DOHH2 (cell line): ENCODE results near the gene HS3ST6.
"Not testable (repeated sequence)": the region's sequence is repeated elsewhere in the genome, so short reads cannot be mapped to it uniquely, and the experiment has no call there.

Experiments used
- H3F3A ChIP-seq: fragments of 200-600 bp; sonication (generic), shearing (Covaris generic); 2 replicates; pipeline ENCODE4 v1.6.0; 2016; ENCODE audit warnings: antibody characterized with exemption, mild to moderate bottlenecking; ENCODE audit not compliant: control insufficient read depth, insufficient read depth
- H3K27ac ChIP-seq: fragments of 200-600 bp; sonication (generic); 2 replicates; pipeline ENCODE4 v1.5.1; 2014; ENCODE audit warnings: low read depth, mild to moderate bottlenecking, low read length, moderate library complexity
- H3K27me3 ChIP-seq: fragments of 200-600 bp; sonication (generic); 2 replicates; pipeline ENCODE4 v1.6.1; 2014; ENCODE audit warnings: mild to moderate bottlenecking, low read length, mixed read lengths; ENCODE audit not compliant: control insufficient read depth
- H3K36me3 ChIP-seq: fragments of 200-600 bp; sonication (generic); 2 replicates; pipeline ENCODE4 v1.6.1; 2014; ENCODE audit warnings: mild to moderate bottlenecking, low read length, moderate library complexity, mixed read lengths; ENCODE audit not compliant: control insufficient read depth
- H3K4me1 ChIP-seq: fragments of 200-600 bp; sonication (generic); 2 replicates; pipeline ENCODE4 v1.6.1; 2014; ENCODE audit warnings: mild to moderate bottlenecking, low read length, mixed read lengths; ENCODE audit not compliant: control insufficient read depth
- H3K4me2 ChIP-seq: fragments of 200-600 bp; sonication (generic); 2 replicates; pipeline ENCODE4 v1.6.0; 2014; ENCODE audit warnings: mild to moderate bottlenecking, low read length, moderate library complexity
- H3K4me3 ChIP-seq: fragments of 200-600 bp; sonication (generic); 2 replicates; pipeline ENCODE4 v1.5.1; 2014; ENCODE audit warnings: mild to moderate bottlenecking, low read length, mixed read lengths
- H3K79me2 ChIP-seq: fragments of 200-600 bp; sonication (generic); 2 replicates; pipeline ENCODE4 v1.6.1; 2014; ENCODE audit warnings: mild to moderate bottlenecking, low read length, mixed read lengths; ENCODE audit not compliant: control insufficient read depth
- H3K9me2 ChIP-seq: fragments of 200-600 bp; sonication (generic); replicated peaks from 2 replicates; pipeline ENCODE4 v1.6.1; 2014; ENCODE audit warnings: mild to moderate bottlenecking, low read length, mixed read lengths; ENCODE audit not compliant: control insufficient read depth
- H3K9me3 ChIP-seq: fragments of 200-600 bp; sonication (generic); 2 replicates; pipeline ENCODE4 v1.6.1; 2014; ENCODE audit warnings: antibody characterized with exemption, low read length, mixed read lengths; ENCODE audit not compliant: control insufficient read depth, insufficient read depth
- H4K20me1 ChIP-seq: fragments of 200-600 bp; sonication (generic); 2 replicates; pipeline ENCODE4 v1.6.0; 2014; ENCODE audit warnings: low read depth, mild to moderate bottlenecking, antibody characterized with exemption, low read length, moderate library complexity; ENCODE audit not compliant: control insufficient read depth, insufficient read depth
- EZH2phosphoT487 ChIP-seq: fragments of 200-600 bp; sonication (generic); IDR thresholded peaks from 2 replicates; pipeline ENCODE4 v1.6.1; 2017; ENCODE audit warnings: borderline replicate concordance, mild to moderate bottlenecking, antibody characterized with exemption, low read length, moderate library complexity, mixed read lengths
- TF ChIP-seq, protein P1 (sequence below): fragments of 200-600 bp; sonication (generic); IDR thresholded peaks from one replicate; pipeline ENCODE4 v1.5.1; 2014; ENCODE audit warnings: antibody characterized with exemption, mild to moderate bottlenecking, low read depth, low read length; ENCODE audit not compliant: poor library complexity, severe bottlenecking

Gene HS3ST6

GRCh38 chr16:1878256-1878655 lies 40.0 kb downstream of the HS3ST6 start:
- H3K9me2 ChIP-seq: no peaks in the 10 kb centered on the region
- H3K4me2 ChIP-seq: no peak overlapping the region
- no peaks in the 10 kb centered on the region for H3K9me3 ChIP-seq
- no peaks in the 10 kb centered on the region for H3K4me1 ChIP-seq
- H3K36me3 ChIP-seq: no peaks in the 10 kb centered on the region
- H3K27ac ChIP-seq: no peak overlapping the region
- TF ChIP-seq, protein P1, sequence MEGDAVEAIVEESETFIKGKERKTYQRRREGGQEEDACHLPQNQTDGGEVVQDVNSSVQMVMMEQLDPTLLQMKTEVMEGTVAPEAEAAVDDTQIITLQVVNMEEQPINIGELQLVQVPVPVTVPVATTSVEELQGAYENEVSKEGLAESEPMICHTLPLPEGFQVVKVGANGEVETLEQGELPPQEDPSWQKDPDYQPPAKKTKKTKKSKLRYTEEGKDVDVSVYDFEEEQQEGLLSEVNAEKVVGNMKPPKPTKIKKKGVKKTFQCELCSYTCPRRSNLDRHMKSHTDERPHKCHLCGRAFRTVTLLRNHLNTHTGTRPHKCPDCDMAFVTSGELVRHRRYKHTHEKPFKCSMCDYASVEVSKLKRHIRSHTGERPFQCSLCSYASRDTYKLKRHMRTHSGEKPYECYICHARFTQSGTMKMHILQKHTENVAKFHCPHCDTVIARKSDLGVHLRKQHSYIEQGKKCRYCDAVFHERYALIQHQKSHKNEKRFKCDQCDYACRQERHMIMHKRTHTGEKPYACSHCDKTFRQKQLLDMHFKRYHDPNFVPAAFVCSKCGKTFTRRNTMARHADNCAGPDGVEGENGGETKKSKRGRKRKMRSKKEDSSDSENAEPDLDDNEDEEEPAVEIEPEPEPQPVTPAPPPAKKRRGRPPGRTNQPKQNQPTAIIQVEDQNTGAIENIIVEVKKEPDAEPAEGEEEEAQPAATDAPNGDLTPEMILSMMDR: no peak
- TF ChIP-seq EZH2phosphoT487: no peak
- no peaks in the 10 kb centered on the region for H3F3A ChIP-seq
- H3K27me3 ChIP-seq: peaks cover 12% of the 10 kb centered on the region
- H4K20me1 ChIP-seq: no peaks in the 10 kb centered on the region
- no peaks in the 10 kb centered on the region for H3K79me2 ChIP-seq
- no peak overlapping the region for H3K4me3 ChIP-seq

- peaks cover 12% of the 10 kb centered on the region for H3K27me3 ChIP-seq
- no peak overlapping the region for H3K4me2 ChIP-seq
- no peaks in the 10 kb centered on the region for H4K20me1 ChIP-seq
- H3K27ac ChIP-seq: no peak overlapping the region
- H3F3A ChIP-seq: no peaks in the 10 kb centered on the region
- no peaks in the 10 kb centered on the region for H3K79me2 ChIP-seq
- no peaks in the 10 kb centered on the region for H3K9me3 ChIP-seq
- no peaks in the 10 kb centered on the region for H3K36me3 ChIP-seq
- no peaks in the 10 kb centered on the region for H3K9me2 ChIP-seq
- H3K4me1 ChIP-seq: no peaks in the 10 kb centered on the region
- H3K4me3 ChIP-seq: no peak overlapping the region
- TF ChIP-seq, protein P1: no peak
- no peak for TF ChIP-seq EZH2phosphoT487
Observed at GRCh38 chr16:1877804-1878203, 40.4 kb downstream of the HS3ST6 start.

GRCh38 chr16:1877089-1877488 lies 41.1 kb downstream of the HS3ST6 start:
- Histone ChIP-seq H3K36me3 (no peaks in the 10 kb centered on the region), H3K4me3 (no peak overlapping the region), H3K9me2 (no peaks in the 10 kb centered on the region), H3K79me2 (no peaks in the 10 kb centered on the region), H4K20me1 (no peaks in the 10 kb centered on the region), H3F3A (no peaks in the 10 kb centered on the region), H3K4me2 (no peak overlapping the region), H3K27ac (no peak overlapping the region), H3K27me3 (peaks cover 12% of the 10 kb centered on the region), H3K9me3 (no peaks in the 10 kb centered on the region), H3K4me1 (no peaks in the 10 kb centered on the region)
- TF ChIP-seq, protein P1: no peak
- no peak for TF ChIP-seq EZH2phosphoT487

DNA sequence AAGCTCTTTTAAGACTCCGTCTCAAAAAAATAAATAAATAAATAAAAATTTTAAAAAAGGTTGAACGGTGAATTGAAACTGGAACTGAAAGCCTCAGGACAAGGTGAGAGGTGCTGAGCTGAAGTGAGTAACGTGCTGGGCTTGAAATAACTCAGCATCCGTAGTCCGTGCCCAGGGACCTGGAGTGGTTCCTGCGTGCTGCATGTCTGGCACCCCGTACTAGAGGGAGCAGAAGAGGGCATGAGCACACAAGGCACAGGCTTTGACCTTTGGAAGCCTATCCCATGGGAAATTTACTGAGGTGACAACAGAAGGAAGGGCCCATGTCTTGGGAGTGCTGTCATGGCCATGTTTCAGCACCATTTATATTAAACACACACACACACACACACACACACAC lies 41.7 kb downstream of the HS3ST6 start:
- H3K9me2 ChIP-seq: no peaks in the 10 kb centered on the region
- no peaks in the 10 kb centered on the region for H3K79me2 ChIP-seq
- no peaks in the 10 kb centered on the region for H3K36me3 ChIP-seq
- no peaks in the 10 kb centered on the region for H3K4me1 ChIP-seq
- H3K27me3 ChIP-seq: peaks cover 12% of the 10 kb centered on the region
- H3K27ac ChIP-seq: no peak overlapping the region
- H3K4me3 ChIP-seq: no peak overlapping the region
- H3K4me2 ChIP-seq: no peak overlapping the region
- H4K20me1 ChIP-seq: no peaks in the 10 kb centered on the region
- no peak for TF ChIP-seq EZH2phosphoT487
- TF ChIP-seq, protein P1: no peak
- H3F3A ChIP-seq: no peaks in the 10 kb centered on the region
- H3K9me3 ChIP-seq: no peaks in the 10 kb centered on the region

- not testable (repeated sequence) for H3K4me2 ChIP-seq, H3K4me3 ChIP-seq, H3F3A ChIP-seq, H4K20me1 ChIP-seq, H3K36me3 ChIP-seq, H3K9me2 ChIP-seq, H3K9me3 ChIP-seq, H3K79me2 ChIP-seq, H3K27ac ChIP-seq, H3K4me1 ChIP-seq
- peaks cover 12% of the 10 kb centered on the region for H3K27me3 ChIP-seq
Observed at GRCh38 chr16:1876066-1876465, 42.1 kb downstream of the HS3ST6 start.
